ENCODE results near the gene B3GAT1. TPM values are rescaled to one million over a fixed set of nuclear protein-coding genes. Genes with fewer than 3 reads are reported as not detected.

The B3GAT1 gene
- polyA plus RNA-seq, 1 donor from 2014 or later = 28.2 TPM

DNA sequence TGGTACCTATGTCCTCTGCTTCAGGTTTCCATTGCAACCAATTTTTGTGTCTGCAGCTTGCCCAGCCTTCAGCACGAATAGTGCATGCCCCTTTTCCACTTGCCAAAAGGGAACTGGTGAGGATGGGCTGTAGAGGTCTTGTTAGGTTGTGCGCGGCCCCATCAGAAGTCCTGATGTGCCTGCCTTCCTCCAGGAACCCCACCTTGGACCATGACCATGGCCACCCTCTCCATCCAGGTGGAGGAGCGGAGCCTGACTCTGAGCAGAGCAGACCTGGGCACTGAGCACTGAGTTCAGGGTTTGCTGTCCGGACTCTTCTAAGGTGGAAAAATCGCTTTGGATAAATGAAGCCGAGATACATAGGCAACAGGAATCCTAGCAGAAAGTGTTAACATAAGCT, 73.4 kb downstream of the B3GAT1 start:
- no peak overlapping the region for H3K4me2 ChIP-seq (ENCODE audit: low read length)
- no peak overlapping the region for H3K4me3 ChIP-seq (ENCODE audit: low read length)
- H3F3A ChIP-seq (ENCODE audit: insufficient read depth, low read length, poor library complexity, severe bottlenecking) = no peaks in the 10 kb centered on the region
- H4K20me1 ChIP-seq (ENCODE audit: insufficient read depth) = no peaks in the 10 kb centered on the region
- no peak overlapping the region for H3K27ac ChIP-seq (ENCODE audit: low read length)
- no peaks in the 10 kb centered on the region for H3K27me3 ChIP-seq (ENCODE audit: insufficient read depth, low read depth, low read length)
- no peak for TF ChIP-seq EZH2 (IDR thresholded peaks at IDR 0.05; ENCODE audit: borderline replicate concordance, insufficient read depth, low read length, poor library complexity, severe bottlenecking)
- no peak for TF ChIP-seq EP300 (conservative IDR thresholded peaks at IDR 0.05; ENCODE audit: poor library complexity, severe bottlenecking)
- TF ChIP-seq, protein P1, sequence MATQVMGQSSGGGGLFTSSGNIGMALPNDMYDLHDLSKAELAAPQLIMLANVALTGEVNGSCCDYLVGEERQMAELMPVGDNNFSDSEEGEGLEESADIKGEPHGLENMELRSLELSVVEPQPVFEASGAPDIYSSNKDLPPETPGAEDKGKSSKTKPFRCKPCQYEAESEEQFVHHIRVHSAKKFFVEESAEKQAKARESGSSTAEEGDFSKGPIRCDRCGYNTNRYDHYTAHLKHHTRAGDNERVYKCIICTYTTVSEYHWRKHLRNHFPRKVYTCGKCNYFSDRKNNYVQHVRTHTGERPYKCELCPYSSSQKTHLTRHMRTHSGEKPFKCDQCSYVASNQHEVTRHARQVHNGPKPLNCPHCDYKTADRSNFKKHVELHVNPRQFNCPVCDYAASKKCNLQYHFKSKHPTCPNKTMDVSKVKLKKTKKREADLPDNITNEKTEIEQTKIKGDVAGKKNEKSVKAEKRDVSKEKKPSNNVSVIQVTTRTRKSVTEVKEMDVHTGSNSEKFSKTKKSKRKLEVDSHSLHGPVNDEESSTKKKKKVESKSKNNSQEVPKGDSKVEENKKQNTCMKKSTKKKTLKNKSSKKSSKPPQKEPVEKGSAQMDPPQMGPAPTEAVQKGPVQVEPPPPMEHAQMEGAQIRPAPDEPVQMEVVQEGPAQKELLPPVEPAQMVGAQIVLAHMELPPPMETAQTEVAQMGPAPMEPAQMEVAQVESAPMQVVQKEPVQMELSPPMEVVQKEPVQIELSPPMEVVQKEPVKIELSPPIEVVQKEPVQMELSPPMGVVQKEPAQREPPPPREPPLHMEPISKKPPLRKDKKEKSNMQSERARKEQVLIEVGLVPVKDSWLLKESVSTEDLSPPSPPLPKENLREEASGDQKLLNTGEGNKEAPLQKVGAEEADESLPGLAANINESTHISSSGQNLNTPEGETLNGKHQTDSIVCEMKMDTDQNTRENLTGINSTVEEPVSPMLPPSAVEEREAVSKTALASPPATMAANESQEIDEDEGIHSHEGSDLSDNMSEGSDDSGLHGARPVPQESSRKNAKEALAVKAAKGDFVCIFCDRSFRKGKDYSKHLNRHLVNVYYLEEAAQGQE (IDR thresholded peaks at IDR 0.05; ENCODE audit: borderline replicate concordance) = no peak
- TF ChIP-seq TAF1 (IDR thresholded peaks at IDR 0.05; ENCODE audit: low read depth) = no peak
- no peak for TF ChIP-seq MXI1 (conservative IDR thresholded peaks at IDR 0.05; ENCODE audit: poor library complexity, severe bottlenecking)
- TF ChIP-seq SMC3 (conservative IDR thresholded peaks at IDR 0.05; ENCODE audit: poor library complexity) = no peak
- no peak for TF ChIP-seq RAD21 (conservative IDR thresholded peaks at IDR 0.05)
- TF ChIP-seq POLR2AphosphoS5 (IDR thresholded peaks at IDR 0.05) = no peak
- TF ChIP-seq, protein P2, sequence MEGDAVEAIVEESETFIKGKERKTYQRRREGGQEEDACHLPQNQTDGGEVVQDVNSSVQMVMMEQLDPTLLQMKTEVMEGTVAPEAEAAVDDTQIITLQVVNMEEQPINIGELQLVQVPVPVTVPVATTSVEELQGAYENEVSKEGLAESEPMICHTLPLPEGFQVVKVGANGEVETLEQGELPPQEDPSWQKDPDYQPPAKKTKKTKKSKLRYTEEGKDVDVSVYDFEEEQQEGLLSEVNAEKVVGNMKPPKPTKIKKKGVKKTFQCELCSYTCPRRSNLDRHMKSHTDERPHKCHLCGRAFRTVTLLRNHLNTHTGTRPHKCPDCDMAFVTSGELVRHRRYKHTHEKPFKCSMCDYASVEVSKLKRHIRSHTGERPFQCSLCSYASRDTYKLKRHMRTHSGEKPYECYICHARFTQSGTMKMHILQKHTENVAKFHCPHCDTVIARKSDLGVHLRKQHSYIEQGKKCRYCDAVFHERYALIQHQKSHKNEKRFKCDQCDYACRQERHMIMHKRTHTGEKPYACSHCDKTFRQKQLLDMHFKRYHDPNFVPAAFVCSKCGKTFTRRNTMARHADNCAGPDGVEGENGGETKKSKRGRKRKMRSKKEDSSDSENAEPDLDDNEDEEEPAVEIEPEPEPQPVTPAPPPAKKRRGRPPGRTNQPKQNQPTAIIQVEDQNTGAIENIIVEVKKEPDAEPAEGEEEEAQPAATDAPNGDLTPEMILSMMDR (IDR thresholded peaks at IDR 0.05; ENCODE audit: poor library complexity, severe bottlenecking) = no peak
- no peak overlapping the region for H3K9ac ChIP-seq (ENCODE audit: low read length)
- no peaks in the 10 kb centered on the region for H3K36me3 ChIP-seq (ENCODE audit: insufficient read depth, low read length)
- no peaks in the 10 kb centered on the region for H3K9me2 ChIP-seq (ENCODE audit: insufficient read depth, low read length)
- no peak overlapping the region for H2AFZ ChIP-seq (ENCODE audit: low read depth, low read length)
- no peaks in the 10 kb centered on the region for H3K79me2 ChIP-seq (replicated peaks; ENCODE audit: insufficient read depth, low read length)
- H3K9me3 ChIP-seq (ENCODE audit: low read length) = no peaks in the 10 kb centered on the region

DNA sequence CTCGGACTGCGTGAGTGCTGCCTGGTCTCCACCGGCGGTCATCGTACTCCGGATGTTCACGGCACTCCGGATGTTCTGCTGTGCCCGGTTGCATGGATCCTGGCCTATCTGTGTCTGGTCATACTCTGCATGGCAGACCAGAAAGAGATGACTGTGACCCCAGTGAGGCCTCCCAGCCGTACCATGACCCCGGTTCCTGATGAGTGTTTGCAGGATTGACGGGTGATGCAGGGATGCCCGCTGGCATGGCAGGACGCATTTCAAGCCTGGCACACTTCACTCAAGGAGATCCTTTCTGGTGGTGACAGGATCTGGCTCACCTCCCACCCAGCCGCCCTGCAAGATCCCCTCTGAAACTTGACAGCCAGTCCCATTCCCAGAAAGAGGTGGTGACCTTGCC, 74.0 kb downstream of the B3GAT1 start:
- TF ChIP-seq, protein P2 (IDR thresholded peaks at IDR 0.05; ENCODE audit: poor library complexity, severe bottlenecking) = no peak
- no peak for TF ChIP-seq RAD21 (conservative IDR thresholded peaks at IDR 0.05)
- TF ChIP-seq, protein P1 (IDR thresholded peaks at IDR 0.05; ENCODE audit: borderline replicate concordance) = no peak
- no peak for TF ChIP-seq TAF1 (IDR thresholded peaks at IDR 0.05; ENCODE audit: low read depth)
- TF ChIP-seq SMC3 (conservative IDR thresholded peaks at IDR 0.05; ENCODE audit: poor library complexity) = no peak
- no peak for TF ChIP-seq EP300 (conservative IDR thresholded peaks at IDR 0.05; ENCODE audit: poor library complexity, severe bottlenecking)
- no peak for TF ChIP-seq EZH2 (IDR thresholded peaks at IDR 0.05; ENCODE audit: borderline replicate concordance, insufficient read depth, low read length, poor library complexity, severe bottlenecking)
- TF ChIP-seq POLR2AphosphoS5 (IDR thresholded peaks at IDR 0.05) = no peak
- TF ChIP-seq MXI1 (conservative IDR thresholded peaks at IDR 0.05; ENCODE audit: poor library complexity, severe bottlenecking) = no peak
- H3K36me3 ChIP-seq (ENCODE audit: insufficient read depth, low read length) = no peaks in the 10 kb centered on the region
- H3K27me3 ChIP-seq (ENCODE audit: insufficient read depth, low read depth, low read length) = no peaks in the 10 kb centered on the region
- no peak overlapping the region for H3K27ac ChIP-seq (ENCODE audit: low read length)
- no peaks in the 10 kb centered on the region for H3K79me2 ChIP-seq (replicated peaks; ENCODE audit: insufficient read depth, low read length)
- H3K4me3 ChIP-seq (ENCODE audit: low read length) = no peak overlapping the region
- no peak overlapping the region for H2AFZ ChIP-seq (ENCODE audit: low read depth, low read length)
- H3K4me2 ChIP-seq (ENCODE audit: low read length) = no peak overlapping the region
- H3F3A ChIP-seq (ENCODE audit: insufficient read depth, low read length, poor library complexity, severe bottlenecking) = no peaks in the 10 kb centered on the region
- H4K20me1 ChIP-seq (ENCODE audit: insufficient read depth) = no peaks in the 10 kb centered on the region
- H3K9me2 ChIP-seq (ENCODE audit: insufficient read depth, low read length) = no peaks in the 10 kb centered on the region
- no peak overlapping the region for H3K9ac ChIP-seq (ENCODE audit: low read length)
- no peaks in the 10 kb centered on the region for H3K9me3 ChIP-seq (ENCODE audit: low read length)
